Mononuclear cell (primary cell): ENCODE measurements around the gene ATXN1. TPM values are rescaled to one million over a fixed set of nuclear protein-coding genes. Genes with fewer than 3 reads are reported as not detected.
"Not testable (repeated sequence)": the region's sequence is repeated elsewhere in the genome, so short reads cannot be mapped to it uniquely, and the experiment has no call there.

ENCODE experiments used
- H3K27me3 ChIP-seq: 2 replicates; pipeline ENCODE4 v1.6.0; 2011; ENCODE audit warnings: low read length, control low read depth; ENCODE audit not compliant: insufficient read depth
- H3K4me1 ChIP-seq: 2 replicates; pipeline ENCODE4 v1.5.1; 2011; ENCODE audit warnings: mild to moderate bottlenecking, low read length, control low read depth; ENCODE audit not compliant: insufficient read depth
- H3K4me3 ChIP-seq: 2 replicates; pipeline ENCODE4 v1.5.1; 2011; ENCODE audit warnings: mild to moderate bottlenecking, low read length, moderate library complexity
- H3K9me3 ChIP-seq: 2 replicates; pipeline ENCODE4 v1.5.1; 2011; ENCODE audit warnings: low read depth, mild to moderate bottlenecking, control low read depth, low read length
- total RNA-seq: library from RNA; depleted of rRNA; stranded (reverse); fragments of >200 nt; gene quantifications from one replicate; pipeline ENCODE4 v1.2.3, GENCODE V29; 2012

The ATXN1 gene
- total RNA-seq, 1 donor: 83.4 TPM

- Histone ChIP-seq H3K9me3 (no peaks in the 10 kb centered on the region), H3K4me1 (peaks cover 13% of the 10 kb centered on the region), H3K27me3 (no peaks in the 10 kb centered on the region), H3K4me3 (no peak overlapping the region)
These were observed 140.3 kb downstream of the ATXN1 start for GRCh38 chr6:16621002-16621401.

- H3K4me1 ChIP-seq: peaks cover 13% of the 10 kb centered on the region
- H3K9me3 ChIP-seq: no peaks in the 10 kb centered on the region
- H3K4me3 ChIP-seq: no peak overlapping the region
- no peaks in the 10 kb centered on the region for H3K27me3 ChIP-seq
These were observed 141.5 kb downstream of the ATXN1 start for GRCh38 chr6:16619777-16620176.

- peaks cover 13% of the 10 kb centered on the region for H3K4me1 ChIP-seq
- H3K27me3 ChIP-seq: no peaks in the 10 kb centered on the region
- no peak overlapping the region for H3K4me3 ChIP-seq
- H3K9me3 ChIP-seq: no peaks in the 10 kb centered on the region
These were observed 142.3 kb downstream of the ATXN1 start for GRCh38 chr6:16618962-16619361.

GRCh38 chr6:16615215-16615614, 146.0 kb downstream of the ATXN1 start:
- not testable (repeated sequence) for H3K27me3 ChIP-seq, H3K4me3 ChIP-seq, H3K9me3 ChIP-seq, H3K4me1 ChIP-seq

GRCh38 chr6:16614143-16614542, 147.1 kb downstream of the ATXN1 start:
- not testable (repeated sequence) for H3K4me1 ChIP-seq, H3K9me3 ChIP-seq, H3K4me3 ChIP-seq, H3K27me3 ChIP-seq

GRCh38 chr6:16613504-16613903, 147.8 kb downstream of the ATXN1 start:
- H3K27me3 ChIP-seq, H3K9me3 ChIP-seq, H3K4me1 ChIP-seq, H3K4me3 ChIP-seq: not testable (repeated sequence)

- H3K4me1 ChIP-seq: no peaks in the 10 kb centered on the region
- no peak overlapping the region for H3K4me3 ChIP-seq
- no peaks in the 10 kb centered on the region for H3K9me3 ChIP-seq
- H3K27me3 ChIP-seq: no peaks in the 10 kb centered on the region
These were observed 152.8 kb downstream of the ATXN1 start for GRCh38 chr6:16608444-16608843.

- Histone ChIP-seq H3K4me3 (no peak overlapping the region), H3K4me1 (peaks cover 6% of the 10 kb centered on the region), H3K9me3 (no peaks in the 10 kb centered on the region), H3K27me3 (no peaks in the 10 kb centered on the region)
These were observed 159.2 kb downstream of the ATXN1 start for GRCh38 chr6:16602035-16602434.

- H3K9me3 ChIP-seq: no peaks in the 10 kb centered on the region
- H3K4me3 ChIP-seq: no peak overlapping the region
- H3K27me3 ChIP-seq: no peaks in the 10 kb centered on the region
- peaks cover 6% of the 10 kb centered on the region for H3K4me1 ChIP-seq
These were observed 160.6 kb downstream of the ATXN1 start for GRCh38 chr6:16600701-16601100.

- H3K4me1 ChIP-seq: peaks cover 12% of the 10 kb centered on the region
- H3K4me3 ChIP-seq: no peak overlapping the region
- no peaks in the 10 kb centered on the region for H3K9me3 ChIP-seq
- no peaks in the 10 kb centered on the region for H3K27me3 ChIP-seq
These were observed 161.2 kb downstream of the ATXN1 start for GRCh38 chr6:16600026-16600425.

GRCh38 chr6:16596616-16597331, 164.5 kb downstream of the ATXN1 start:
- Histone ChIP-seq H3K9me3 (no peaks in the 10 kb centered on the region), H3K27me3 (no peaks in the 10 kb centered on the region), H3K4me1 (peaks cover 15% of the 10 kb centered on the region), H3K4me3 (no peak overlapping the region)

- no peaks in the 10 kb centered on the region for H3K27me3 ChIP-seq
- no peak overlapping the region for H3K4me3 ChIP-seq
- H3K4me1 ChIP-seq: peaks cover 26% of the 10 kb centered on the region
- H3K9me3 ChIP-seq: no peaks in the 10 kb centered on the region
These were observed 165.6 kb downstream of the ATXN1 start for GRCh38 chr6:16595514-16596120.

- peaks cover 27% of the 10 kb centered on the region for H3K4me1 ChIP-seq
These were observed 166.4 kb downstream of the ATXN1 start for GRCh38 chr6:16594849-16595248.

GRCh38 chr6:16592223-16592911, 168.9 kb downstream of the ATXN1 start:
- peaks cover 40% of the 10 kb centered on the region for H3K4me1 ChIP-seq
- H3K9me3 ChIP-seq: no peaks in the 10 kb centered on the region
- no peak overlapping the region for H3K4me3 ChIP-seq
- no peaks in the 10 kb centered on the region for H3K27me3 ChIP-seq

More at GRCh38 chr6:16594849-16595248, 166.4 kb downstream of the ATXN1 start:
- H3K4me3 ChIP-seq: no peak overlapping the region
- H3K9me3 ChIP-seq: no peaks in the 10 kb centered on the region
- no peaks in the 10 kb centered on the region for H3K27me3 ChIP-seq

GRCh38 chr6:16591396-16592222, 169.7 kb downstream of the ATXN1 start:
- Histone ChIP-seq H3K4me1 (peaks cover 40% of the 10 kb centered on the region), H3K4me3 (no peak overlapping the region), H3K9me3 (no peaks in the 10 kb centered on the region), H3K27me3 (no peaks in the 10 kb centered on the region)
